HCT116 (cell line): ENCODE results near the gene NAB2. TPM values are rescaled to one million over a fixed set of nuclear protein-coding genes. Genes with fewer than 3 reads are reported as not detected.

Source experiments
- ATAC-seq: fragments of 200-7000 bp; cut with Tn5 transposase; 2 replicates; pipeline ENCODE4 v1.9.1; 2020; ENCODE audit warnings: mild to moderate bottlenecking, moderate library complexity
- BruUV-seq: library from RNA; stranded (reverse); fragments of 400-500 nt; replicated peaks from 2 replicates; lab custom pipeline; 2021; lab: Mats Ljungman, UMichigan
- CTCF ChIA-PET: fragments of 300-600 bp; sonication (Branson Sonifier 250); formaldehyde crosslinking; loops from one replicate; lab custom pipeline; 2021; ENCODE audit warnings: antibody characterized with exemption; lab: Charles Lee
- POLR2A ChIA-PET: fragments of 300-600, 350-600 bp; sonication (Branson Sonifier 250); formaldehyde crosslinking; loops from one replicate; lab custom pipeline; 2021; ENCODE audit warnings: antibody characterized with exemption; lab: Charles Lee
- RAD21 ChIA-PET, 2 experiments: fragments of 300-600 bp; sonication (Branson Sonifier 250); formaldehyde crosslinking; loops; one replicate each; lab custom pipeline; 2023; ENCODE audit warnings: low total read pairs in 2 of 2; ENCODE audit not compliant: uncharacterized antibody in 2 of 2, unreplicated experiment in 2 of 2, low non-redundant PET in 1 of 2; lab: Charles Lee
- DNase-seq: peaks from one replicate; pipeline ENCODE4 v3.0.0-alpha.2; 2010; ENCODE audit warnings: low read depth, low spot score
- H2AFZ ChIP-seq: fragments of 200-600 bp; shearing (Covaris generic), sonication (generic); 2 replicates; pipeline ENCODE4 v1.6.1; 2017; ENCODE audit warnings: low read depth, mixed run types, mixed read lengths, antibody characterized with exemption, low read length; ENCODE audit not compliant: poor library complexity, severe bottlenecking
- H3K27ac ChIP-seq: 2 replicates; pipeline ENCODE4 v1.5.1; 2012; ENCODE audit warnings: low read depth, low read length
- H3K27me3 ChIP-seq: fragments of 200-600 bp; sonication (generic); 2 replicates; pipeline ENCODE4 v1.6.1; 2016; ENCODE audit warnings: mixed run types, low read length, mixed read lengths; ENCODE audit not compliant: insufficient read depth
- H3K36me3 ChIP-seq, 2 experiments: fragments of 200-500 bp in 1 of 2; fragments of 200-600 bp in 1 of 2; sonication (Bioruptor generic) in 1 of 2; sonication (generic) in 1 of 2; 2 replicates each; pipeline versions ENCODE4 v1.5.1 to v1.6.1; 2014 to 2016; ENCODE audit warnings: low read length in 2 of 2, inconsistent platforms in 1 of 2, mixed read lengths in 1 of 2, mixed run types in 1 of 2; ENCODE audit not compliant: insufficient read depth in 2 of 2, control insufficient read depth in 1 of 2
- H3K4me1 ChIP-seq, 2 experiments: fragments of 200-600 bp in 1 of 2; sonication (generic) in 1 of 2; 2 replicates each; pipeline versions ENCODE4 v1.5.1 to v1.6.1; 2012 to 2017; ENCODE audit warnings: low read length in 2 of 2, inconsistent platforms in 1 of 2, mild to moderate bottlenecking in 1 of 2, mixed read lengths in 1 of 2, mixed run types in 1 of 2, moderate library complexity in 1 of 2; ENCODE audit not compliant: insufficient read depth in 2 of 2, control insufficient read depth in 1 of 2
- H3K4me2 ChIP-seq: fragments of 200-600 bp; sonication (generic); 2 replicates; pipeline ENCODE4 v1.6.1; 2017; ENCODE audit warnings: mixed run types, low read length, mixed read lengths
- H3K4me3 ChIP-seq, 2 experiments: fragments of 200-600 bp in 1 of 2; sonication (generic) in 1 of 2; replicated peaks in 1 of 2; 2 replicates each; pipeline ENCODE4 v1.5.1; 2011 to 2016; ENCODE audit warnings: low read length in 2 of 2, control low read depth in 1 of 2, low read depth in 1 of 2, mild to moderate bottlenecking in 1 of 2, mixed read lengths in 1 of 2, mixed run types in 1 of 2
- H3K79me2 ChIP-seq: fragments of 200-600 bp; sonication (generic); 2 replicates; pipeline ENCODE4 v1.6.1; 2017; ENCODE audit warnings: mild to moderate bottlenecking, mixed run types, low read length, moderate library complexity, mixed read lengths; ENCODE audit not compliant: insufficient read depth
- H3K9ac ChIP-seq: fragments of 200-600 bp; sonication (generic); 2 replicates; pipeline ENCODE4 v1.6.1; 2016; ENCODE audit warnings: low read length, mixed read lengths
- H3K9me2 ChIP-seq: fragments of 200-600 bp; sonication (generic), shearing (Covaris generic); 2 replicates; pipeline ENCODE4 v1.6.1; 2017; ENCODE audit warnings: mixed run types, mild to moderate bottlenecking, moderate library complexity; ENCODE audit not compliant: insufficient read depth
- H3K9me3 ChIP-seq, 2 experiments: fragments of 200-500 bp in 1 of 2; fragments of 200-600 bp in 1 of 2; sonication (Bioruptor generic) in 1 of 2; sonication (generic) in 1 of 2; 2 replicates each; pipeline ENCODE4 v1.6.1; 2014 to 2017; ENCODE audit warnings: low read length in 2 of 2, mixed read lengths in 2 of 2, inconsistent platforms in 1 of 2, low read depth in 1 of 2, mild to moderate bottlenecking in 1 of 2, mixed run types in 1 of 2, moderate library complexity in 1 of 2; ENCODE audit not compliant: control insufficient read depth in 1 of 2, insufficient read depth in 1 of 2
- H4K20me1 ChIP-seq: fragments of 200-600 bp; sonication (generic), shearing (Covaris generic); 2 replicates; pipeline ENCODE4 v1.6.1; 2017; ENCODE audit warnings: mixed run types, mild to moderate bottlenecking, moderate library complexity; ENCODE audit not compliant: insufficient read depth
- CBX3 ChIP-seq: IDR thresholded peaks from 2 replicates; pipeline ENCODE4 v1.6.1; 2012; ENCODE audit warnings: low read depth
- RAD21 ChIP-seq: IDR thresholded peaks from 2 replicates; pipeline ENCODE4 v1.6.1; 2012; ENCODE audit warnings: low read depth, mild to moderate bottlenecking
- REST ChIP-seq: IDR thresholded peaks from 2 replicates; pipeline ENCODE4 v1.6.1; 2012; ENCODE audit warnings: low read depth
- SP1 ChIP-seq: IDR thresholded peaks from 2 replicates; pipeline ENCODE4 v1.6.1; 2012; ENCODE audit warnings: low read depth
- ZFX ChIP-seq: fragments of 450-650 bp; IDR thresholded peaks from 2 replicates; pipeline ENCODE4 v1.6.1; 2017
- intact Hi-C: fragments of 100-400 bp; cut with micrococcal nuclease; formaldehyde crosslinking; loops from 2 replicates; pipeline ENCODE4 v1.10.0; 2022
- total RNA-seq: library from RNA; stranded (reverse); gene quantifications from one replicate; pipeline ENCODE4 v1.2.1, GENCODE V29; 2021; ENCODE audit not compliant: unreplicated experiment
- TF ChIP-seq, protein P1 (sequence below), 3 experiments: fragments of 200-600 bp in 1 of 3; sonication (generic) in 1 of 3; IDR thresholded peaks in 2 of 3; conservative IDR thresholded peaks in 1 of 3; 2 replicates each; pipeline ENCODE4 v1.5.1; 2012 to 2017; ENCODE audit warnings: low read depth in 2 of 3, low read length in 2 of 3, antibody characterized with exemption in 1 of 3, borderline replicate concordance in 1 of 3, control low read depth in 1 of 3, mild to moderate bottlenecking in 1 of 3, mixed read lengths in 1 of 3, mixed run types in 1 of 3, moderate library complexity in 1 of 3; ENCODE audit not compliant: insufficient read depth in 1 of 3
- TF ChIP-seq, protein P2 (sequence below): IDR thresholded peaks from 2 replicates; pipeline ENCODE4 v1.6.1; 2012

The NAB2 gene
- total RNA-seq, 1 experiment from 2014 or later: 77.1 TPM

DNA sequence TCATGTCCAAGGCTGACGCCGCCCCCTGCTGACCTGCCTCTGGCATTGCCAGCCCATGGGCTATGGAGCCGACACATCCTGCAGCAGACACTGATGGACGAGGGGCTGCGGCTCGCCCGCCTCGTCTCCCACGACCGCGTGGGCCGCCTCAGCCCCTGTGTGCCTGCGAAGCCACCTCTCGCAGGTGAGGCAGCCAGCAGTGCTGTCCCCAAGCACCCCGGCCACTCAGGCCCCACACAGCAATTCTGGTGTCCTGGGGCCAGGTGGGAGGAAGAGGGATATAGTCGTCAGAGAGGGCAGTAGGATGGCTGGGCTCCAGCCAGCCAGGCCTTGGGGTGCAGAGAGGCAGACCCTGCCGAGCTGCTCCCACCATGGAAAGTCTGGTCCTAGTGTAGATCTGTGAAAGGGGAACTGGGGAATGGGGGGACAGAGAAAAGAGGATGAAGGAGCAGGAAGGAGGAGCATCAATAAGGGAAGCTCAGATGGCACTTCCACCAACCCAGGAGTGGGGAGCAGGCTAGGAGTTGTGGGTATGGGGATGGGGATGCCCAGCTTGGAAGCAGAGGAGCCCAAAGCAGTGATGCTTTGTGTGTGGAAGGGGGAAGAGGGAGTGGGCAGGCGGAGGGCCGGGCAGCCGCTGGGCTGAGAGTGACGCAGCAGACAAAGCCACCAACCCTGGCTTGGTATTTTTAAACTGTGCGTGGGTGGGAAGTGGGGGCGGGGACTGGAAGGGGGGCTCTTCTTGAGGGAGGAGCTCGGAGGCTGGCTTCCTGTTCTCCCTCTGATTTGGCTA, 4.7 kb downstream of the NAB2 start:
- peaks cover 38% of the 10 kb centered on the region for H3K79me2 ChIP-seq
- POLR2A ChIA-PET: interaction anchor here (0.6 to 7.8 kb wide), 6 partner anchors 11 to 24 kb away, joined by 3 to 32 read pairs (median 5); partner anchors contain the start of genes NEMP1 and STAT6
- CTCF ChIA-PET: interaction anchor here (0.8 to 3.8 kb wide), 7 partner anchors 10 to 34 kb away, joined by 3 to 32 read pairs (median 6); partner anchors contain the start of genes LRP1, NEMP1 and STAT6
- peak overlapping the region; percentile 83 for H3K27ac ChIP-seq
- peaks cover 20 to 35% of the 10 kb centered on the region in 2 experiments; a peak in 3 of 4 replicates for H3K36me3 ChIP-seq
- ATAC-seq: peak; percentile 60
- H3K4me2 ChIP-seq: peak overlapping the region; percentile 60
- no peaks in the 10 kb centered on the region for H4K20me1 ChIP-seq
- H3K9me3 ChIP-seq: no peaks in the 10 kb centered on the region
- peak overlapping the region; percentile 49 for H3K9ac ChIP-seq
- H2AFZ ChIP-seq: no peak overlapping the region
- TF ChIP-seq CBX3: no peak
- no peak for TF ChIP-seq REST
- TF ChIP-seq ZFX: no peak
- TF ChIP-seq, protein P1, sequence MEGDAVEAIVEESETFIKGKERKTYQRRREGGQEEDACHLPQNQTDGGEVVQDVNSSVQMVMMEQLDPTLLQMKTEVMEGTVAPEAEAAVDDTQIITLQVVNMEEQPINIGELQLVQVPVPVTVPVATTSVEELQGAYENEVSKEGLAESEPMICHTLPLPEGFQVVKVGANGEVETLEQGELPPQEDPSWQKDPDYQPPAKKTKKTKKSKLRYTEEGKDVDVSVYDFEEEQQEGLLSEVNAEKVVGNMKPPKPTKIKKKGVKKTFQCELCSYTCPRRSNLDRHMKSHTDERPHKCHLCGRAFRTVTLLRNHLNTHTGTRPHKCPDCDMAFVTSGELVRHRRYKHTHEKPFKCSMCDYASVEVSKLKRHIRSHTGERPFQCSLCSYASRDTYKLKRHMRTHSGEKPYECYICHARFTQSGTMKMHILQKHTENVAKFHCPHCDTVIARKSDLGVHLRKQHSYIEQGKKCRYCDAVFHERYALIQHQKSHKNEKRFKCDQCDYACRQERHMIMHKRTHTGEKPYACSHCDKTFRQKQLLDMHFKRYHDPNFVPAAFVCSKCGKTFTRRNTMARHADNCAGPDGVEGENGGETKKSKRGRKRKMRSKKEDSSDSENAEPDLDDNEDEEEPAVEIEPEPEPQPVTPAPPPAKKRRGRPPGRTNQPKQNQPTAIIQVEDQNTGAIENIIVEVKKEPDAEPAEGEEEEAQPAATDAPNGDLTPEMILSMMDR (IDR thresholded peaks at IDR 0.05 in 2 of 3, conservative IDR thresholded peaks at IDR 0.05 in 1 of 3; ENCODE audit: borderline replicate concordance in 1 of 3, insufficient read depth in 1 of 3, low read depth in 2 of 3, low read length in 2 of 3): peak in 2 of 3 experiments; percentile 74; a peak in 4 of 6 replicates
- no peak for TF ChIP-seq SP1
- TF ChIP-seq, protein P2, sequence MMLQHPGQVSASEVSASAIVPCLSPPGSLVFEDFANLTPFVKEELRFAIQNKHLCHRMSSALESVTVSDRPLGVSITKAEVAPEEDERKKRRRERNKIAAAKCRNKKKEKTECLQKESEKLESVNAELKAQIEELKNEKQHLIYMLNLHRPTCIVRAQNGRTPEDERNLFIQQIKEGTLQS: no peak
- no peak for TF ChIP-seq RAD21
- no peak overlapping the region for H3K4me3 ChIP-seq
- peaks cover 45 to 69% of the 10 kb centered on the region in 2 experiments for H3K4me1 ChIP-seq
- RAD21 ChIA-PET: interaction anchor here (1.1 to 2.0 kb wide), 3 partner anchors 18 to 24 kb away, joined by 4 to 8 read pairs (median 4); partner anchors contain the start of gene STAT6 (in 1 of the 2)
- no peak for DNase-seq
- H3K27me3 ChIP-seq: no peaks in the 10 kb centered on the region
- TSS peak; percentile 75 for BruUV-seq
- intact Hi-C loops: loop anchor here (1.0 kb wide), 1 partner anchor 24 kb away; no protein-coding TSS in a partner anchor
- no peaks in the 10 kb centered on the region for H3K9me2 ChIP-seq
